CD14-positive monocyte (primary cell): ENCODE measurements around the gene ELFN1. TPM values are rescaled to one million over a fixed set of nuclear protein-coding genes. Genes with fewer than 3 reads are reported as not detected.

Experiments
- DNase-seq, 3 donors: peaks; one replicate each; pipeline ENCODE4 v3.0.0-alpha.2; 2011 to 2022
- H2AFZ ChIP-seq: 2 replicates; pipeline ENCODE4 v1.6.0; 2012; ENCODE audit warnings: mild to moderate bottlenecking, low read depth, low read length, inconsistent platforms; ENCODE audit not compliant: insufficient read depth, poor library complexity, severe bottlenecking
- H3K27ac ChIP-seq, 2 donors: 1 replicate in 1 of 2; 2 replicates in 1 of 2; pipeline ENCODE4 v1.5.1; 2012 to 2013; ENCODE audit warnings: low read length in 2 of 2, control low read depth in 1 of 2, inconsistent platforms in 1 of 2, low read depth in 1 of 2, mild to moderate bottlenecking in 1 of 2
- H3K27me3 ChIP-seq, 2 donors: one replicate each; pipeline versions ENCODE4 v1.6.0 to v1.6.1; 2011 to 2013; ENCODE audit warnings: low read length in 2 of 2; ENCODE audit not compliant: control insufficient read depth in 2 of 2, insufficient read depth in 2 of 2
- H3K36me3 ChIP-seq, 2 donors: replicated peaks in 1 of 2; 1 replicate in 1 of 2; 2 replicates in 1 of 2; pipeline versions ENCODE4 v1.5.1 to v1.6.1; 2012 to 2013; ENCODE audit warnings: low read length in 2 of 2, control low read depth in 1 of 2, inconsistent platforms in 1 of 2, mild to moderate bottlenecking in 1 of 2; ENCODE audit not compliant: insufficient read depth in 2 of 2, control insufficient read depth in 1 of 2
- H3K4me1 ChIP-seq, 2 donors: 1 replicate in 1 of 2; 2 replicates in 1 of 2; pipeline versions ENCODE4 v1.5.1 to v1.6.1; 2012 to 2013; ENCODE audit warnings: low read length in 2 of 2, control low read depth in 1 of 2, inconsistent platforms in 1 of 2, mild to moderate bottlenecking in 1 of 2, moderate library complexity in 1 of 2; ENCODE audit not compliant: insufficient read depth in 2 of 2, control insufficient read depth in 1 of 2
- H3K4me2 ChIP-seq: replicated peaks from 2 replicates; pipeline ENCODE3; 2012; ENCODE audit warnings: low read length, moderate library complexity, mild to moderate bottlenecking; ENCODE audit not compliant: poor library complexity, severe bottlenecking; ENCODE audit errors: extremely low read depth
- H3K4me3 ChIP-seq, 3 experiments: fragments of 200-600 bp in 1 of 3; sonication (generic) in 1 of 3; replicated peaks in 1 of 3; 1 replicate in 2 of 3; 2 replicates in 1 of 3; pipeline ENCODE4 v1.5.1; 2011 to 2013; ENCODE audit warnings: low read length in 3 of 3, mild to moderate bottlenecking in 3 of 3, control low read depth in 2 of 3, low read depth in 2 of 3, inconsistent platforms in 1 of 3, moderate library complexity in 1 of 3
- H3K79me2 ChIP-seq: 2 replicates; pipeline ENCODE4 v1.6.0; 2012; ENCODE audit warnings: mild to moderate bottlenecking, control low read depth, inconsistent platforms, low read length, moderate library complexity; ENCODE audit not compliant: insufficient read depth
- H3K9ac ChIP-seq: 2 replicates; pipeline ENCODE4 v1.6.0; 2017; ENCODE audit warnings: low read length, mild to moderate bottlenecking; ENCODE audit not compliant: insufficient read depth, poor library complexity, severe bottlenecking
- H3K9me3 ChIP-seq, 2 donors: replicated peaks in 1 of 2; 1 replicate in 1 of 2; 2 replicates in 1 of 2; pipeline versions ENCODE4 v1.5.1 to v1.6.1; 2012 to 2013; ENCODE audit warnings: low read length in 2 of 2, control low read depth in 1 of 2; ENCODE audit not compliant: control insufficient read depth in 1 of 2, insufficient read depth in 1 of 2
- H4K20me1 ChIP-seq: 2 replicates; pipeline ENCODE4 v1.6.0; 2012; ENCODE audit warnings: mild to moderate bottlenecking, low read length, control low read depth, moderate library complexity; ENCODE audit not compliant: insufficient read depth
- H3K27ac Mint-ChIP-seq, 7 donors: one replicate each; pipeline ENCODE4 v1.8.0; 2020; ENCODE audit warnings: mild to moderate bottlenecking in 7 of 7, mixed read lengths in 7 of 7, moderate library complexity in 6 of 7, inconsistent platforms in 2 of 7
- H3K27me3 Mint-ChIP-seq, 3 donors: one replicate each; pipeline ENCODE4 v1.8.0; 2021 to 2022; ENCODE audit warnings: low read depth in 3 of 3, mild to moderate bottlenecking in 3 of 3, mixed read lengths in 3 of 3, moderate library complexity in 3 of 3, inconsistent platforms in 1 of 3
- H3K36me3 Mint-ChIP-seq, 2 donors: one replicate each; pipeline ENCODE4 v1.8.0; 2020; ENCODE audit warnings: mixed read lengths in 2 of 2, inconsistent platforms in 1 of 2, mild to moderate bottlenecking in 1 of 2
- H3K4me1 Mint-ChIP-seq: one replicate; pipeline ENCODE4 v1.8.0; 2020; ENCODE audit warnings: mild to moderate bottlenecking, mixed read lengths
- H3K4me3 Mint-ChIP-seq, 2 donors: one replicate each; pipeline ENCODE4 v1.8.0; 2020; ENCODE audit warnings: mild to moderate bottlenecking in 2 of 2, mixed read lengths in 2 of 2, moderate library complexity in 1 of 2
- H3K9me3 Mint-ChIP-seq, 7 donors: one replicate each; pipeline ENCODE4 v1.8.0; 2020 to 2022; ENCODE audit warnings: mixed read lengths in 7 of 7, mild to moderate bottlenecking in 6 of 7, moderate library complexity in 6 of 7, inconsistent platforms in 2 of 7
- CTCF ChIP-seq: fragments of 200-600 bp; IDR thresholded peaks from one replicate; pipeline ENCODE4 v1.8.0; 2022; ENCODE audit warnings: antibody characterized with exemption, mild to moderate bottlenecking
- WGBS: methylation state at CpG from one replicate; pipeline ENCODE4 v1.1.5; 2013; ENCODE audit warnings: missing lambda C conversion rate; ENCODE audit not compliant: insufficient coverage; 5-methylcytosine and 5-hydroxymethylcytosine counted together
- intact Hi-C, 2 donors: fragments of 100-400 bp; cut with micrococcal nuclease; formaldehyde crosslinking; loops; one replicate each; pipeline versions ENCODE4 v1.15.0 to v1.15.1; 2023
- polyA plus RNA-seq, 3 donors: library from polyadenylated mRNA; depleted of rRNA in 1 of 3; unstranded in 2 of 3; stranded (reverse) in 1 of 3; fragments of 300-500 nt in 2 of 3; fragments of >200 nt in 1 of 3; fragmentation: Illumina TruSeq in 2 of 3; gene quantifications; 1 replicate in 2 of 3; 2 replicates in 1 of 3; pipeline ENCODE4 v1.2.3, GENCODE V29; 2012 to 2021

Gene ELFN1
- polyA plus RNA-seq, 3 donors, result not detected

DNA sequence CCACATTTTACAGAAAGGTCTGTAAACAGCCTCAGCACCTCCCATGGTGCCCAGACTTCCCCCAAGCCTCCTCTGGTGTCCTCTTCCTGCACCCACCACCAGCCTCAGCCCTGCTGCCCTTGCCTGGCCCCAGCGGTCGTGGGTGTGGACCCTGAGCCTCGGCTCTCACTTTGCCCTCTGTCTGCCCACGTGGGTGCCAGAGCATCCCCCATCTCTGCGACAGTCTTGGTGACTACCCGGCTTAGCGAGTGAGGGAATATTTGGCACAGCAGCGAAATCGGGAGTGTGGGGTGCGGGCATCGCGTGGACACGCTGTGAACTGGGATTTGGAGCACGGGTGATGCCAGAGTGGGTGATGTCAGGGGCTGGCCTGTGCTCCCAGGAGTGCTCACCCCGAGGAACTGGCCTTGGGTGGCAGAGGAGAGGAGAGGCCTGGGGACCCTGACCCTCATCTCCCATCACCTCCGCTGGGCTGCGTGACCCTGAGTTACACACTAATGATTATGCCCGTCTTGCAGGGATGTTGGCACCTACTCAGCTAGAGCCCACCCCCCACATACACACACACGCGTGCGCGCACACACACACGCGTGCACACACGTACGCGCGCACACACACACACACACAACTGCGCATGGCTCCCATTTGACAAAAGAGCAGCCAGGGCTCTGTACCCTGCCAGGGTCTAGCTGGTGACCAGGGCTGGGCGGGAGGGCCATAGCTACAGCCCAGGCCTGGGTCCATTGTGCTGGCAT lies 8.7 kb downstream of the ELFN1 start:
- no peak overlapping the region for H3K4me3 ChIP-seq
- H3K27ac Mint-ChIP-seq, result no peak overlapping the region
- no peaks in the 10 kb centered on the region for H3K36me3 Mint-ChIP-seq
- no peak for TF ChIP-seq CTCF
- no peak overlapping the region for H3K27ac ChIP-seq
- H3K27me3 Mint-ChIP-seq, result peaks cover 9 to 28% (median 15%) of the 10 kb centered on the region in 3 donors
- DNase-seq, result no peak
- H3K4me2 ChIP-seq, result no peak overlapping the region
- H3K4me1 Mint-ChIP-seq, result no peaks in the 10 kb centered on the region
- H2AFZ ChIP-seq, result no peak overlapping the region
- H3K27me3 ChIP-seq, result no peaks in the 10 kb centered on the region
- H3K4me1 ChIP-seq, result no peaks in the 10 kb centered on the region
- no peaks in the 10 kb centered on the region for H4K20me1 ChIP-seq
- no peaks in the 10 kb centered on the region for H3K79me2 ChIP-seq
- intact Hi-C loops, result no loop called here
- no peak overlapping the region for H3K4me3 Mint-ChIP-seq
- peaks cover 0 to 4% of the 10 kb centered on the region in 2 donors for H3K9me3 ChIP-seq
- H3K9ac ChIP-seq, result no peak overlapping the region
- 88% methylated on average over 28 of the region's 30 CpGs for WGBS
- H3K36me3 ChIP-seq, result no peaks in the 10 kb centered on the region
- peaks cover 0 to 16% (median 15%) of the 10 kb centered on the region in 7 donors for H3K9me3 Mint-ChIP-seq

- peaks cover 8 to 26% (median 15%) of the 10 kb centered on the region in 3 donors for H3K27me3 Mint-ChIP-seq
- Histone ChIP-seq H3K9me3 (peaks cover 5 to 6% of the 10 kb centered on the region in 2 donors), H3K27me3 (peaks cover 0 to 2% of the 10 kb centered on the region in 2 donors), H3K27ac (no peak overlapping the region), H3K4me1 (no peaks in the 10 kb centered on the region), H3K9ac (no peak overlapping the region), H4K20me1 (no peaks in the 10 kb centered on the region), H3K79me2 (no peaks in the 10 kb centered on the region), H3K36me3 (no peaks in the 10 kb centered on the region), H3K4me3 (no peak overlapping the region), H3K4me2 (no peak overlapping the region), H2AFZ (no peak overlapping the region)
- no peaks in the 10 kb centered on the region for H3K4me1 Mint-ChIP-seq
- H3K36me3 Mint-ChIP-seq, result no peaks in the 10 kb centered on the region
- H3K9me3 Mint-ChIP-seq, result peaks cover 2 to 23% (median 20%) of the 10 kb centered on the region in 7 donors
- no peak for TF ChIP-seq CTCF
- DNase-seq, result no peak
- H3K27ac Mint-ChIP-seq, result no peak overlapping the region
- no peak overlapping the region for H3K4me3 Mint-ChIP-seq
- intact Hi-C loops, result no loop called here
- WGBS, result 89% methylated on average over 13 of the region's 15 CpGs
Observed at GRCh38 chr7:1679326-1679965, 9.4 kb downstream of the ELFN1 start.
